CMK (cell line): ENCODE results near the gene HOXB5.

Source experiments
- DNase-seq: peaks from one replicate; pipeline ENCODE4 v3.0.0-alpha.2; 2010; ENCODE audit warnings: low read depth

Gene HOXB5

GRCh38 chr17:48559122-48559839, 34.3 kb downstream of the HOXB5 start:
- no peak for DNase-seq

DNA sequence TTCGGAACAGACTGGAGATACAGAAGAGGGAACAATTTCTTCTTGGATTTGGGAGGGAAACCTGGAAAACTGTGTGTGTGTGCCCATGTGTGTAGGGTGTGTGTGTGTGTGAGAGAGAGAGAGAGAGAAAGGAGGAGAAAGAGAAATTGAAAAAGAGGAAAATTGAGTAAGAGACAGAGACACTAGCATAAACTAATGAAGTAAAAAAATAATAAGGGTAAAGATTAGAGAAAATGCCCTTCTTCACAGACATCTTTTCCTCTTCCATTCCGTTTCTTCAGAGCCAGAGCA, 34.8 kb downstream of the HOXB5 start:
- no peak for DNase-seq

GRCh38 chr17:48558057-48558830, 35.3 kb downstream of the HOXB5 start:
- no peak for DNase-seq

DNA sequence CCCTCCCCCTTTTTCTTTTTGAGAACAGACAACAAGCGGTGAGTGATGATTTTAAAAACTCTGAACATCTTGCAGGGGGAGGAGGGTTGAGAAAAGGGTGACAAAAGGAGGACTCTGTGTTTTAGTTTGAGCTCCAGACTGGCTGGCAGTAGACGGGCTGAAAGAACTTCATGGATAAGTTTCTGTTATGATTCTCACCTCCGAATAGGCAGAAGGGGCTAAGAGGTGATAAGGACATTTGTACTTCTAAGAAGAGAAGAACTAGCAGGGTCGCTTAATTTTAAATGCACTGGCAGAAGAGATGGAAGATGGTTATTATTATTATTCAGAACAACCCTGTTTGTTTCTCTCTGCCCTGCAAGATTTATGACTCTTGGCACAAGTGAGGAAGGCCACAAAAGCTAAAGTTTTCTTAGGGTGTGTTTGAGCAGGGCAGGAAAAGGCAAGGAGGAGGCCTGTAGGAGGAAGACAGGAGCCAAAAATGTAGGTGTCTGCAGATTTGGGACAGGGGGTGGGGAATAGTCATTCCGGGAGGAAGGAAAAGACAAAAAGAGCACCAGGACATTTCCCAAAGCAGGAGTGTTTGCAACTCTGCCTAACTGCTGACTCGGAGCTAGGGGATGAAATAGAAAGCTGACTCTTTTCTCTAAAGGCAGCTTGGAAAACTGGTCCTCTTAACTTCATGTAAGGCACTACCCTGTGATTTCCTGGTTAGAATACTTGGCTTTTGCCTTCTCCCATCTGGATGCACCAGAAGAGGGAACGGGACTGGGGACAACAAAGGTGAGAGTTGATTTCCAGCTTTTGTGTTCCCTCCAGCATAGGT, 36.8 kb downstream of the HOXB5 start:
- no peak for DNase-seq

GRCh38 chr17:48556229-48556575, 37.4 kb downstream of the HOXB5 start:
- no peak for DNase-seq

DNA sequence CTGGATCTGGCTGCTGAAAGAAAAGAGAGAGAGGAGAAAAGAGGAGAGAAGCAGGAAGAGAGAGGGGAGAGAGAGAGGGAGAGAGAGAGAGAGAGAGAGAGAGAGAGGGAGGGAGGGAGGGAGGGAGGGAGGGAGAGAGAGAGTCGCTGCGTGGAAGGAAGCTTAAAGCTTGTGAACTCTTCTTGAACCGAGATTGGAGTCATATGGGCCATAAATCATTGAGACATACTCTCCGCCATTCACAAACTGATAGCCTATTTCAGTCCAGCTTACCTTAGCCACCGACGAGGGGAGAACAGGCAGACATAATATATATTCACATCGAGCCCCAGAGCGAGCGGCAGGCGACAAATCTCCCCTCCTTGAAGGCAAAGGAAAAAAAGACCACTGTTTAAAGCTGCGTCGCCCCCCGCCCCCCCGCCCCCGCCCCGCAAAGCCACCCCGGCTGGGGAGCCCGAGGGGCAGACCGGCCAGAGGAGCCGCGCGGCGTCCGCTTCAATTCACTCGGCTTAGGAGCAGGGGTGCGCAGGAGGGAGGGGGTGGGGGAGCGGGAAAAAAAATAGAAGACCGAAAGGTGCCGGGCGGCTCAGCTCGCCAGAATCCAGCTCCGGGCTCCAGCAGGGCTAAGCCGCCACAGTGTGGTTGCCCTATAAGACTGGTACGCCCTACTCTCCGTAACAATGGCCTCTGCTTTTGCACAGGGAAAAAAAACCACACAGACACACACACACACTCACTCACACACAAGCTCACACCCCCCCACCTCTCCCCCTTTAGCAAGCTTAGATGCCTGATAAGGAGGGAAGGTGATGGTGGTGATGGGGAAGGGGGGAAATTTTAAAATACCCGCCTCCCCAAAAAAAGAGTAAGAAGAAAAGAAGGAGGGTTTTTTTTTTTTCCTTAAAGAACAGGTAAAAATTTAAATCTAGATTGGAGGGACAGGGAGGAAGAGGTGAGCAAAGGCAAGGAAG, 38.0 kb downstream of the HOXB5 start:
- DNase-seq: no peak

DNA sequence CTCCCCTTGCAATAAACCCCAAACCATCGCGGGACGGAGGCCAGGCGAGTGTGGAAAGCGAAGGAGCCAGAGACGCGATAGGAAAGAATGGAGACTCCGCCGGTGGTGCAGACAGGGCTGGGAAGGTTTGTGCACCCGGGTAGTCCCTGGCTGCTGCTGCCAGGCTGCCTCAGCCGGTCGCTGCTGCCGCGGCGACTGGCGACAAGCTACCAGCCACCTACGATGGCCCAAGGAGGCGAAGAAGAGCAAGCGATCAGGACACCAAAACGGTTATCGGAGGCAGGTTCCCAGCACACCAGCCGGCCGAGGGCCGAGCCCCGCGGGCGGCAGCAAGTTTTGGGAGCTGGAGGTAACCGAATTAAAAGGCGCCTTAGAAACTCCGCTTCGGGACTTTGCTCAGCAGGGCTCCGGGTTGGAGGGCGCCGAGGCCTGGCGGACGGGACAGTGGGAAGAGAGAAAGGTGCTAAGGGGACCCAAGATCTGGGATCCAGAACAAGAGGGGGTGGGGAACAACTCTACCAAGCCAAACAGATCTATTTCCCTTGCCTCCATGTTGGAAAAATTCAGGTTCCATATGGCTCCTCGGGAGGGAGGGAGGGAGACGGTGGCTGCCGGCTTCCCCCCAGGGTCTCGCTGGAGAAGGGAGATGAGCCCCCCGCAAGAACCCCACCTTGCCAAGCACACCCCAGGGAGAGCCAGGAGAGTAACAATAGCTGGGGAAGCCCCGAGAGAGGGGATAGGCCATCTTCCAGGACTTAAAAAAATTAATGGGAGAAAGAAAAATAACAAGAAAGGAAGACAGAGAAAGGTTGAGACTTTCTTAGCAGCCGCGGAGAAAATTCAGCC, 38.9 kb downstream of the HOXB5 start:
- no peak for DNase-seq

DNA sequence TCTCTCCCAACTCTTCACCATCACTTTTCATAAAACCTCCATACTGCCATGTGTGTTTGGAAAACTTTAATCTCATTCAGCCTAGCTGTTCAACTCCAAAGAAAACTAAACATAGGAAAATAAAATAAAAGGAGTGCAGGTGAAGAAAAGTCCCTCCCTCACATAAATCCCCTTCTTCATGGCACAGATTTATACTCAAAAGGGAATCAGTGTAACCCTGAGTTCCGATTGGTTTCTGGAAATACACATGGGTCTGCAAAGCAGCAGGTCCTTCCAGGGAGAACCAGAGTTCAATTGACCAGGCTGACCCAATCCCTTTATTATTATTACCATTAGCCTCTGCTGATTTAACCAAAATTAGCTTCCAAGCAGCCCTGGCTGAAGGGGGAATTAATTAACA, 39.8 kb downstream of the HOXB5 start:
- DNase-seq: no peak

GRCh38 chr17:48553190-48553547, 40.4 kb downstream of the HOXB5 start:
- DNase-seq: no peak

GRCh38 chr17:48552466-48553189, 41.0 kb downstream of the HOXB5 start:
- no peak for DNase-seq

DNA sequence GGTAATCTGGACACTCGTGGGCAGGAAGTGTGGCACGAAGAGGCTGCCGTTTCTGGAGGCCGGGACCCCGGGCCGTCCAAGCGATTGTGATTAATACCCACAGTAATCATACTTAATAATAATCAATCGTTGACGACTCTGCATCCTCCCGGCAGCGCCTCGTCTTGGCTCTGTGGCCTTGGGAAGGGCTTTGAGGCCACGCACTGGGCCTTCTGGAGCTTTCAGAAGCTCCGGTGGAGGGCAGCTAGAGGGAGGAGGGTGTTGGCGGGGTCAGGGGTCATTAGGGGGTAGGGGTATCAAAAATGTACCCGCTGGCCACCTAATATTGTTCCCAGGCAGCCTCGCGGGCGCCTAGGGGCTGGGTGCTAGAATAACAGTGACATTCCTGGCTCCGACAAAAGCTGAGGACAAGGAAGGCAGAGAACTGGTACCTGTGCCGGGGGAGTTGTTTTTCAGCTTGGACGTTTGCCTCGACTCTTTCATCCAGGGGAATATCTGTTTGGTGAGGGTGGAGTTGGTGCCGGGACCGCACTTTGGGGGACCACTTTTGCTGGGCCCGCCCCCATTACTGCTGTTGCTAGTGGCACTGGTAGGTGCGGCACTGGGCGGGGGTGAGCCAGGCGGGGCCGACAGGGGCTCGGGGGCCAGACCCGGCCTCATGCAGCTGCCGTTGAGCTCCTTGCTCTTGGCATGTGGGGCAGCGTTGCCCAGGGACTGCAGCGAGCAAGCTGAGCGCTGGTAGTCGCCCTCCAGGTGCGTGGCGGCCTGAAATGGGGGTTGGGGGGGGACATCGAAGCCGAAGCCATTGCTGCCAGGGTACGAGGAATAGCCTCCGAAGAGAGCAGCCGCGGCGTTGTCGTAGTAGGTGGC, 41.7 kb downstream of the HOXB5 start:
- no peak for DNase-seq

GRCh38 chr17:48551214-48551555, 42.4 kb downstream of the HOXB5 start:
- no peak for DNase-seq

GRCh38 chr17:48550502-48551213, 42.9 kb downstream of the HOXB5 start:
- DNase-seq: no peak

DNA sequence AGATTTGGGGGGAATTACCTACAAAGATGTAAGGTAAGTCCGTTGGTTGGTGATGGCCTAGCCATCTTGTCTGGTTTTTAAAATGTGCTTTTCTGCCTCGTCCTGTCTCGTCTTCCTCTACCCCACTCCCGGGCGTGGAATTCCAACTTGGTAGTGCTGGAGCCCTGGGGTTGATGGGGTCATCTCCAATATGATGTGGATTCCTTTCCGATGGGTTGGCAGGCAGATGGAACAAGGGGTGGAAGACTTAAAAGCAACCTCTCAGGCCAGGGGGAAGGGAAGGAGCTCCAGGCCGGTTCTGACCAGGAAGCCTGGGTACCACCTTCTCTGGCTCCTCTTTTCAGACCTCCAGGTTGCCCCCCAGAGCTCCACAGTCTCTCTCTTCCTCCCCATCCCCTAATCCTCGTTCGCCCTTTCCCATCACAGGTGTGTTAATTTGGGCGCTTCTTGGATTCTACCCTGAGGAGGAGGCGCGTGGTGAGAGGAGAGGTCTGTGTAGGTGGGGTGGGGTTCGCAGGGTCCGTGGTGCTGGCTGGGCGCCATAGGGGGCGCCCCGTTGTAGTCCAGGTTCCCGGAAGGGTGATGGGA, 43.6 kb downstream of the HOXB5 start:
- no peak for DNase-seq

DNA sequence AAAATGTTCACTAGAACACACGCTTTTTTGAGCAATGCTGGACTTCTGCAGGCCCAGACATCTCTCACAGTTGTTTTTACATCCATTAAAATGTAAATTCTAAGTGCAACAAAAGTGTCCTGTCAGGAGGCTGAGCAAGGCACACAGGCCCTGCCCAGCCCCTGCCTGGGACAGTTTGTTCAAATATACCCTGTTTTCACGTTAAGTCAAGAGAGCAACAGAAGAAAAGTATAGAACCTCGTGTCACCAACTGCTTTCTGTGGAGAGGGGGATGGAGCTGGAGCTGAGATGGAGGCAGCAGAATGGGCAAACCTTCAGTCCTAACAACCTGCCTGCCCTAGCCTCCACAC, 44.3 kb downstream of the HOXB5 start:
- no peak for DNase-seq

- no peak for DNase-seq
Measured at GRCh38 chr17:48548523-48549280, 44.9 kb downstream of the HOXB5 start.

GRCh38 chr17:48547808-48548522, 45.6 kb downstream of the HOXB5 start:
- DNase-seq: no peak
